Kidney (tissue), 2 donors: Measurements from ENCODE around the gene PTPRC. TPM values are rescaled to one million over a fixed set of nuclear protein-coding genes. Genes with fewer than 3 reads are reported as not detected.

ENCODE experiments used
- polyA plus RNA-seq: library from polyadenylated mRNA; stranded (reverse); fragments of 350-450 nt; fragmentation: Illumina TruSeq; extraction: RNeasy Lipid Tissue Mini Kit (QIAGEN cat#74804); gene quantifications from one replicate; pipeline ENCODE4 v1.2.3, GENCODE V29; 2014; ENCODE audit warnings: low read depth, low replicate concordance; ENCODE audit not compliant: insufficient read depth
- total RNA-seq: library from RNA; stranded (reverse); fragmentation: NEBNext Ultra II Directional; extraction: Animal tissue kit (Norgen Biotek cat#: 25700); gene quantifications from one replicate; pipeline ENCODE4 v1.2.1, GENCODE V29; 2021
- donor health status: DM: yes; HTN: yes; CAD: no.

Gene PTPRC
- total and polyA plus RNA-seq, 2 donors from 2014 or later: 1.4 to 60.2 TPM

Other genes starting within 250 kb of the PTPRC start
- gene ATP6V1G3, start 98.4 kb upstream of the PTPRC start, total RNA-seq: 1.9 TPM
- gene ATP6V1G3, start 98.4 kb upstream of the PTPRC start, polyA plus RNA-seq: 102 TPM